UCSD-AML1 (cell line): Measurements from ENCODE around the gene YY1.

ENCODE experiments used
- DNase-seq: peaks from one replicate; lab custom pipeline; 2025; ENCODE audit not compliant: unreplicated experiment; lab: John Stamatoyannopoulos, UW

Gene YY1

GRCh38 chr14:100312110-100312876, 73.3 kb downstream of the YY1 start:
- DNase-seq = peak; percentile 38

GRCh38 chr14:100312877-100313400, 74.0 kb downstream of the YY1 start:
- no peak for DNase-seq

GRCh38 chr14:100313464-100314230, 74.7 kb downstream of the YY1 start:
- no peak for DNase-seq

GRCh38 chr14:100314724-100315123, 75.8 kb downstream of the YY1 start:
- DNase-seq = no peak

GRCh38 chr14:100317389-100317788, 78.4 kb downstream of the YY1 start:
- DNase-seq = no peak

- peak; percentile 79 for DNase-seq
Observed at GRCh38 chr14:100317912-100318808, 79.2 kb downstream of the YY1 start.

- no peak for DNase-seq
Observed at GRCh38 chr14:100320157-100320856, 81.4 kb downstream of the YY1 start.

GRCh38 chr14:100321473-100322137, 82.7 kb downstream of the YY1 start:
- no peak for DNase-seq

GRCh38 chr14:100322138-100322957, 83.4 kb downstream of the YY1 start:
- no peak for DNase-seq

- DNase-seq = no peak
Observed at GRCh38 chr14:100323121-100323941, 84.4 kb downstream of the YY1 start, which contains the start of gene SLC25A47. Gene SLC25A47, plus strand, starts transcription at chr14:100323339. Its CDS starts 76 bp downstream, at chr14:100323415.

GRCh38 chr14:100323942-100324307, 85.0 kb downstream of the YY1 start:
- DNase-seq = no peak

- DNase-seq = no peak
Observed at GRCh38 chr14:100325231-100325632, 86.3 kb downstream of the YY1 start.

- no peak for DNase-seq
Observed at GRCh38 chr14:100325958-100326357, 87.0 kb downstream of the YY1 start.

GRCh38 chr14:100327128-100327527, 88.2 kb downstream of the YY1 start:
- no peak for DNase-seq

- no peak for DNase-seq
Observed at GRCh38 chr14:100328495-100329163, 89.7 kb downstream of the YY1 start.

- no peak for DNase-seq
Observed at GRCh38 chr14:100329233-100330006, 90.5 kb downstream of the YY1 start.

GRCh38 chr14:100330007-100330344, 91.0 kb downstream of the YY1 start:
- DNase-seq = no peak
